Erythroblast (primary cell): Measurements from ENCODE around the gene MUC5B.

Source experiments
- GATA1 ChIP-seq: IDR thresholded peaks from 2 replicates; pipeline ENCODE4 v1.6.1; 2011; ENCODE audit warnings: low read depth, mild to moderate bottlenecking, control low read depth, low read length, moderate library complexity
- POLR2A ChIP-seq: IDR thresholded peaks from 2 replicates; pipeline ENCODE4 v1.6.1; 2011; ENCODE audit warnings: mild to moderate bottlenecking, low read length

GRCh38 chr11:1261241-1262071, 38.6 kb downstream of the MUC5B start:
- no peak for TF ChIP-seq POLR2A
- no peak for TF ChIP-seq GATA1
